ENCODE results near the gene MAPK10.

The MAPK10 gene

DNA sequence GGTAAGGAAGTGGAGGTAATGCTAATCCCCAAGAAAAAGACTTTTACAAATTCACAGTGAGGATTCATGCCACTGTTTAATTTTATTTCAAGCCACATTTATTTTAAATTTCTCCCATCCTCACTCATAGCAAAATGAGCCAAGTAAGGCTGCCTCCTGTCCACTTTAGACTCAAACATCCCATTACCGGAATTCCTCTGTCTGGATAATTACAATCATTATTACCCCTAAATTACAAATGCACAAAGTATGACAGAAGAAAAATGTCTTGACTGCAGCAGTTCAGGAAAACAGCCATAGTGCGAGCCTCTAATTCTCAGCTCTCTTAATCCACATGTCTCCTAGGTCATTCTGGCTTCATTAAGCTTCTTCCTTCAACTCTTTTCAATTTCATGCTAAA lies 57.0 kb downstream of the MAPK10 start:
- no peak for DNase-seq (ENCODE audit: insufficient read length)
- FAIRE-seq, result no peak
- TF ChIP-seq POLR2A (IDR thresholded peaks at IDR 0.05; ENCODE audit: low read depth, low read length) (no peak), TAF1 (IDR thresholded peaks at IDR 0.05; ENCODE audit: borderline replicate concordance, low read depth, low read length) (no peak), POLR2AphosphoS5 (IDR thresholded peaks at IDR 0.05; ENCODE audit: low read depth, low read length) (no peak)

- no peak for TF ChIP-seq POLR2AphosphoS5 (IDR thresholded peaks at IDR 0.05; ENCODE audit: low read depth, low read length)
- no peak for TF ChIP-seq TAF1 (IDR thresholded peaks at IDR 0.05; ENCODE audit: borderline replicate concordance, low read depth, low read length)
- TF ChIP-seq POLR2A (IDR thresholded peaks at IDR 0.05; ENCODE audit: low read depth, low read length), result no peak
- FAIRE-seq (no peak), DNase-seq (ENCODE audit: insufficient read length) (no peak)
These were observed 57.6 kb downstream of the MAPK10 start for GRCh38 chr4:86302251-86302650.

- DNase-seq (ENCODE audit: insufficient read length), result no peak
- FAIRE-seq, result no peak
- TF ChIP-seq POLR2A (IDR thresholded peaks at IDR 0.05; ENCODE audit: low read depth, low read length) (no peak), TAF1 (IDR thresholded peaks at IDR 0.05; ENCODE audit: borderline replicate concordance, low read depth, low read length) (no peak), POLR2AphosphoS5 (IDR thresholded peaks at IDR 0.05; ENCODE audit: low read depth, low read length) (no peak)
These were observed 59.3 kb downstream of the MAPK10 start for GRCh38 chr4:86300516-86300915.

DNA sequence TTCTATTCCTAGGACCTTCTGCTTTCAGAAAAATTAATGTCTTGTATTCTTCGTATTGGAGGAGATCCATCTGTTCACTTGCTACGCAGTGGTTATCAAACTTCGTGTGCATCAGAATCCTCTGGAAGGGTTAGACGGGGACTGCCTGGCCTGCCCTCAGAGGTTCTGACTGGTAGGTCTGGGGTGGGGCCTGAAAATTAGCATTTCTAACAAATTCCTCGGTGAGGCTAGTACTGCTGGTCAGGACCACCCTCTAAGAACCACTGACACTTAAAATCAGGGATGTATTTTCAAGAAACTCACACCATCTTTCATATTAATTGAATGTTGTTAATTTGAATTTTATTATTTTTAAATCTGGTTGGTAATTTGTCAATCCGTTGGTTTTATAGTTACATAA lies 63.0 kb downstream of the MAPK10 start:
- TF ChIP-seq TAF1 (IDR thresholded peaks at IDR 0.05; ENCODE audit: borderline replicate concordance, low read depth, low read length) (no peak), POLR2A (IDR thresholded peaks at IDR 0.05; ENCODE audit: low read depth, low read length) (no peak), POLR2AphosphoS5 (IDR thresholded peaks at IDR 0.05; ENCODE audit: low read depth, low read length) (no peak)
- no peak for DNase-seq (ENCODE audit: insufficient read length)
- FAIRE-seq, result no peak

DNA sequence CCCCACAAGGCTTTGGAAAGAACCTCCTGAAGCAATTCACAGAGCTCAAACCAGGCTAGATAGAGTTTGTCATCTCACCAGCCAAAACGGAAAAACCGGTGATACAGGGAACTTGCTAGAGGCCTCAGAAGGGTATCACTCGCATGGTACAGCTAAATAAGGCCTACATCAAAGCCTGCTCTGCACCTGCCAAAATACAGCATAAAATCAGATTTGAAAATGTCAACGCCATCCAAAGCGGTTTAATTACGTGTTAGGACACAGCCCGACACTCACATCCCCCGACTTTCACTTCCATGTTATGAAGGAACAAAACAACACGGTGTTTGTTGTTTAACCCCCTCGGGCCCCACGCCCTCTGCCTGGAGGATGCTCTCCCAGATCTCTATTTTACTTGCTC lies 65.0 kb downstream of the MAPK10 start:
- peak; percentile 63 for FAIRE-seq
- DNase-seq (ENCODE audit: insufficient read length), result no peak

GRCh38 chr4:86291180-86291579 lies 68.7 kb downstream of the MAPK10 start:
- FAIRE-seq (no peak), DNase-seq (ENCODE audit: insufficient read length) (no peak)
- no peak for TF ChIP-seq POLR2A (IDR thresholded peaks at IDR 0.05; ENCODE audit: low read depth, low read length)
- TF ChIP-seq TAF1 (IDR thresholded peaks at IDR 0.05; ENCODE audit: borderline replicate concordance, low read depth, low read length), result no peak
- TF ChIP-seq POLR2AphosphoS5 (IDR thresholded peaks at IDR 0.05; ENCODE audit: low read depth, low read length), result no peak

More for the DNA sequence above, 65.0 kb downstream of the MAPK10 start:
- TF ChIP-seq POLR2AphosphoS5 (IDR thresholded peaks at IDR 0.05; ENCODE audit: low read depth, low read length), result no peak
- TF ChIP-seq TAF1 (IDR thresholded peaks at IDR 0.05; ENCODE audit: borderline replicate concordance, low read depth, low read length), result no peak
- no peak for TF ChIP-seq POLR2A (IDR thresholded peaks at IDR 0.05; ENCODE audit: low read depth, low read length)

DNA sequence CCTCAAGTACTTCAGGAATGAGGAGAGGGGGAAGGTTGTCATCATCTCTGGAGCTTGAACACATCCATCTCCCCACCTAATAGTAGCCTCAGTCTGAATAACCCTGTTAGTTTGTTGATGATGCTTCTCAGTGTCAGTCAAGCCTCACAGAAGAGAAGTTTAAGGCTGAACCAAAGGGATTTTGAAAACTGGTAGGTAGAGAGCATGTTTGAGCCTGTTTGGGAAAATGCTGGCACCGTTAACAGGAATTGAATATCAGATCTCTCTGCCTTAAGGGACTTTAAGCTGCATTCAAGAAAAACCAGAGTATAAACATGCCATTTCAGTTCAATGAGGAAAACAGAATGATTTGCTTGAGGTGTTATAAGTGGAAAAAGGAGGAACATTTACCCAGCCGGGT lies 73.1 kb downstream of the MAPK10 start:
- FAIRE-seq, result no peak

DNA sequence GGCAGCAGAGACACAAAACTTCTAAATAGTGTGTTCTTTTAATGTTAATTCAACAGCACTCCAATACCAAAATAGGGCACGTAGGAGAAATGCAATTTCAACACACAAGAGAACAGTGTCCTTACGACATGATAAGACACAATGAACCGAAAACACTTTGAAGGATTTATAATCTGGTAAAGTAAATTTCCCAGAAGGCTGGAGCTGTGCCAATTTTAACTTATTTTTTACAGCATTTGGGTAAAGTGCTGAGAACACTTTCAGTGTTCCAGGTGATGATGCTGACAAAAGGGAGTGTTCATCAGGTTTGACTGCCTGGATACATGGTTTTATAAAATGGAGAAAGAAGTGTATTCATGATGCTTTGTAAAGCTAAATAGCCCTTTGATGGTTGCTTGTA lies 76.5 kb downstream of the MAPK10 start:
- DNase-seq (ENCODE audit: insufficient read length) (no peak), FAIRE-seq (no peak)
- TF ChIP-seq POLR2AphosphoS5 (IDR thresholded peaks at IDR 0.05; ENCODE audit: low read depth, low read length), result no peak
- no peak for TF ChIP-seq POLR2A (IDR thresholded peaks at IDR 0.05; ENCODE audit: low read depth, low read length)
- no peak for TF ChIP-seq TAF1 (IDR thresholded peaks at IDR 0.05; ENCODE audit: borderline replicate concordance, low read depth, low read length)

More for the DNA sequence above, 73.1 kb downstream of the MAPK10 start:
- TF ChIP-seq POLR2A (IDR thresholded peaks at IDR 0.05; ENCODE audit: low read depth, low read length), result no peak
- no peak for TF ChIP-seq POLR2AphosphoS5 (IDR thresholded peaks at IDR 0.05; ENCODE audit: low read depth, low read length)
- TF ChIP-seq TAF1 (IDR thresholded peaks at IDR 0.05; ENCODE audit: borderline replicate concordance, low read depth, low read length), result no peak
- DNase-seq (ENCODE audit: insufficient read length), result no peak

- DNase-seq (ENCODE audit: insufficient read length) (no peak), FAIRE-seq (no peak)
- TF ChIP-seq POLR2AphosphoS5 (IDR thresholded peaks at IDR 0.05; ENCODE audit: low read depth, low read length) (no peak), POLR2A (IDR thresholded peaks at IDR 0.05; ENCODE audit: low read depth, low read length) (no peak), TAF1 (IDR thresholded peaks at IDR 0.05; ENCODE audit: borderline replicate concordance, low read depth, low read length) (no peak)
These were observed 79.6 kb downstream of the MAPK10 start for GRCh38 chr4:86280246-86280645.

DNA sequence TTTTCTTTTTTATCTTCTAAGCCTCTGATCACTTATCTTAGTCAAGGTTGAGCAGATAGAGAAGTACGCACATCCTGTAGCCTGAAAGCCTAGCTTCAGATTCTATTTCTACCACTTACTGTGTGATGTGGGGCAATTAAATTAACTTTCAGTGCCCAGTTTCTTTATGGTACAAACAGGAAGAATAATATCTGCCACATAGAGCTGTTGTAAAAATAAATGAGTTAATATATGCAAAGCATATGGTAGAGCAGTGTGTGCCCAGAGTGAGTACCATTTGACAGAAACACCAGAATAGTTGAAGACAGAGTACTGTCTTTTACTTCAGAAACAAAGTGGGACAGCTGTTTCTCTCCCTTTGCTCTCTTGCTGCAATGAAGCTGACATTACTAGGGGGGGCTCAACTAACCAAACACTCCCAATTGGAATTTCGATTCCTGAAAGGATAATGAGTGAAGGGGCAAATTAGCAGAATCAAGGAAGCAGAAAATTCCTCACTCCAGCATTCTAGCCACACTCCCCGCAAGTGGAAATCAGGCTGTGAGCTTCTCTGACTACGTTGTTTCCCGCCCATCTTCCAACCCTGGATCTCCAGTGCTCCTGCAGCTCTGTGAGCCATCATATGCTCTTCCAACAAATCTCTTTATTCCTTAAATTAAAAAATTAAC lies 80.4 kb downstream of the MAPK10 start:
- FAIRE-seq (no peak), DNase-seq (ENCODE audit: insufficient read length) (no peak)
- TF ChIP-seq TAF1 (IDR thresholded peaks at IDR 0.05; ENCODE audit: borderline replicate concordance, low read depth, low read length) (no peak), POLR2A (IDR thresholded peaks at IDR 0.05; ENCODE audit: low read depth, low read length) (no peak), POLR2AphosphoS5 (IDR thresholded peaks at IDR 0.05; ENCODE audit: low read depth, low read length) (no peak)

DNA sequence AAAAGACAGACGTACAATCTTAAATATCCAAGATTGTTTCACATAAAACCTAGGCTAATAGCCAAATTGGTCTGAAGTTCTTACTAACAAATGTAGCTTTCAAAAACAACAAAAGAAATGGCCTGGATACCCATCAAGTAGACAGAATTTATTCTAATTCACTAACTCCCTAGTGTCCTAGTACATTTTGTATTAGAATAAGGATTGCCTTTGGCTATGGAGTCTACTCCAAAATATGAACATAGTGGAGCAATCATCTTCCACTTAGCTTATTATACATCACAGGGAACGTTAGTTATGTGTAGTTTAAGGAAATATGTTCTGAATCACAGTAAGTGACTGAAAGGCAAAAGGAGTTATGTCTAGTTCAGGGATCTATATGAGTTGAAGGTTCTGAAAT lies 81.7 kb downstream of the MAPK10 start:
- no peak for FAIRE-seq
- DNase-seq (ENCODE audit: insufficient read length), result no peak
- TF ChIP-seq TAF1 (IDR thresholded peaks at IDR 0.05; ENCODE audit: borderline replicate concordance, low read depth, low read length), result no peak
- no peak for TF ChIP-seq POLR2A (IDR thresholded peaks at IDR 0.05; ENCODE audit: low read depth, low read length)
- no peak for TF ChIP-seq POLR2AphosphoS5 (IDR thresholded peaks at IDR 0.05; ENCODE audit: low read depth, low read length)

GRCh38 chr4:86274642-86275041 lies 85.2 kb downstream of the MAPK10 start:
- no peak for TF ChIP-seq POLR2A (IDR thresholded peaks at IDR 0.05; ENCODE audit: low read depth, low read length)
- TF ChIP-seq POLR2AphosphoS5 (IDR thresholded peaks at IDR 0.05; ENCODE audit: low read depth, low read length), result no peak
- no peak for TF ChIP-seq TAF1 (IDR thresholded peaks at IDR 0.05; ENCODE audit: borderline replicate concordance, low read depth, low read length)
- FAIRE-seq, result no peak

More at GRCh38 chr4:86274642-86275041, 85.2 kb downstream of the MAPK10 start:
- no peak for DNase-seq (ENCODE audit: insufficient read length)

Data from GM12892 (cell line).